HepG2 (cell line): ENCODE data around the gene ARHGEF40. TPM values are rescaled to one million over a fixed set of nuclear protein-coding genes. Genes with fewer than 3 reads are reported as not detected.
A peak's percentile ranks its signal among the peaks of the same experiment; 100 is the strongest.

Source experiments
- ATF4 ChIP-seq, 2 experiments: fragments of 450-650 bp in 1 of 2; sonication (generic) in 1 of 2; formaldehyde crosslinking; IDR thresholded peaks; 2 replicates each; pipeline versions ENCODE4 v1.5.0 to v1.8.0; 2020 to 2022; ENCODE audit warnings: mild to moderate bottlenecking in 1 of 2, missing genetic modification reagents in 1 of 2
- E2F5 ChIP-seq: sonication (generic); formaldehyde crosslinking; conservative IDR thresholded peaks from 2 replicates; pipeline ENCODE4 v1.4.0; 2020; ENCODE audit warnings: missing genetic modification reagents
- HIC2 ChIP-seq: sonication (generic); formaldehyde crosslinking; IDR thresholded peaks from 2 replicates; pipeline ENCODE4 v1.9.0; 2022; ENCODE audit warnings: low read depth, missing genetic modification reagents
- HMGA1 ChIP-seq: sonication (generic); formaldehyde crosslinking; conservative IDR thresholded peaks from 2 replicates; pipeline ENCODE4 v1.4.0; 2020; ENCODE audit warnings: missing genetic modification reagents
- KDM5B ChIP-seq: sonication (generic); formaldehyde crosslinking; IDR thresholded peaks from 2 replicates; pipeline ENCODE4 v1.4.0; 2020; ENCODE audit warnings: missing genetic modification reagents, mild to moderate bottlenecking, borderline replicate concordance
- MAFK ChIP-seq, 2 experiments: IDR thresholded peaks in 1 of 2; conservative IDR thresholded peaks in 1 of 2; 2 replicates each; pipeline ENCODE4 v1.6.1; 2011; ENCODE audit warnings: improper control_type of control experiment in 2 of 2, low read length in 2 of 2
- MED1 ChIP-seq: sonication (generic); formaldehyde crosslinking; IDR thresholded peaks from 2 replicates; pipeline ENCODE4 v1.4.0; 2020; ENCODE audit warnings: missing genetic modification reagents
- SMYD3 ChIP-seq: sonication (generic); formaldehyde crosslinking; IDR thresholded peaks from 2 replicates; pipeline ENCODE4 v1.8.1; 2023; ENCODE audit warnings: mild to moderate bottlenecking, missing genetic modification reagents
- SYNCRIP ChIP-seq: fragments of 200-400 bp; formaldehyde crosslinking; IDR thresholded peaks from 2 replicates; pipeline ENCODE4 v1.6.1; 2018; ENCODE audit warnings: mild to moderate bottlenecking, low read depth, low read length; ENCODE audit not compliant: insufficient read depth
- TGIF2 ChIP-seq: IDR thresholded peaks from 2 replicates; pipeline ENCODE4 v1.6.1; 2016; ENCODE audit warnings: control low read depth, missing compliant biosample characterization
- ZBTB21 ChIP-seq: sonication (generic); formaldehyde crosslinking; IDR thresholded peaks from 2 replicates; pipeline ENCODE4 v1.4.0; 2020; ENCODE audit warnings: missing genetic modification reagents
- ZEB1 ChIP-seq: IDR thresholded peaks from 2 replicates; pipeline ENCODE4 v1.6.1; 2012; ENCODE audit warnings: mild to moderate bottlenecking, low read depth, inconsistent platforms; ENCODE audit not compliant: insufficient replicate concordance
- ZGPAT ChIP-seq: IDR thresholded peaks from 2 replicates; pipeline ENCODE4 v1.6.1; 2016; ENCODE audit warnings: mild to moderate bottlenecking
- ZIK1 ChIP-seq: sonication (generic); formaldehyde crosslinking; IDR thresholded peaks from 2 replicates; pipeline ENCODE4 v1.5.0; 2020; ENCODE audit warnings: mild to moderate bottlenecking, low read depth, missing genetic modification reagents, borderline replicate concordance
- ZNF687 ChIP-seq: sonication (generic); formaldehyde crosslinking; IDR thresholded peaks from 2 replicates; pipeline ENCODE4 v1.5.1; 2020; ENCODE audit warnings: mild to moderate bottlenecking, missing genetic modification reagents, moderate library complexity
- ZNF737 ChIP-seq: sonication (generic); formaldehyde crosslinking; IDR thresholded peaks from 2 replicates; pipeline ENCODE4 v1.5.0; 2020; ENCODE audit warnings: missing genetic modification reagents, mild to moderate bottlenecking, borderline replicate concordance
- polyA plus RNA-seq, 8 experiments: library from polyadenylated mRNA; depleted of rRNA in 3 of 8; stranded (reverse) in 7 of 8; unstranded in 1 of 8; fragments of >200 nt; fragmentation: Illumina TruSeq in 4 of 8; extraction: Trizol in 4 of 8; gene quantifications; 2 replicates each; pipeline versions ENCODE4 v1.2.1 to v1.2.3, GENCODE V29; 2011 to 2016; ENCODE audit warnings: low read depth in 4 of 8, missing spikeins in 1 of 8, mixed read lengths in 1 of 8; ENCODE audit not compliant: insufficient read depth in 1 of 8
- total RNA-seq, 5 experiments: library from RNA; depleted of rRNA; stranded (reverse); fragments of >200 nt; fragmentation: Illumina TruSeq; extraction: Trizol; gene quantifications; 2 replicates each; pipeline ENCODE4 v1.2.3, GENCODE V29; 2016; ENCODE audit warnings: low read depth in 1 of 5
- TF ChIP-seq, protein P1 (sequence below): sonication (generic); formaldehyde crosslinking; IDR thresholded peaks from 2 replicates; pipeline ENCODE4 v1.4.0; 2020; ENCODE audit warnings: missing genetic modification reagents, low read depth, mild to moderate bottlenecking, borderline replicate concordance

The ARHGEF40 gene
- total and polyA plus RNA-seq, 2 of the 13 experiments (the other 11 are each of a cell fraction or from before 2014, with no cell fraction given), result 28.1 to 78.1 TPM

DNA sequence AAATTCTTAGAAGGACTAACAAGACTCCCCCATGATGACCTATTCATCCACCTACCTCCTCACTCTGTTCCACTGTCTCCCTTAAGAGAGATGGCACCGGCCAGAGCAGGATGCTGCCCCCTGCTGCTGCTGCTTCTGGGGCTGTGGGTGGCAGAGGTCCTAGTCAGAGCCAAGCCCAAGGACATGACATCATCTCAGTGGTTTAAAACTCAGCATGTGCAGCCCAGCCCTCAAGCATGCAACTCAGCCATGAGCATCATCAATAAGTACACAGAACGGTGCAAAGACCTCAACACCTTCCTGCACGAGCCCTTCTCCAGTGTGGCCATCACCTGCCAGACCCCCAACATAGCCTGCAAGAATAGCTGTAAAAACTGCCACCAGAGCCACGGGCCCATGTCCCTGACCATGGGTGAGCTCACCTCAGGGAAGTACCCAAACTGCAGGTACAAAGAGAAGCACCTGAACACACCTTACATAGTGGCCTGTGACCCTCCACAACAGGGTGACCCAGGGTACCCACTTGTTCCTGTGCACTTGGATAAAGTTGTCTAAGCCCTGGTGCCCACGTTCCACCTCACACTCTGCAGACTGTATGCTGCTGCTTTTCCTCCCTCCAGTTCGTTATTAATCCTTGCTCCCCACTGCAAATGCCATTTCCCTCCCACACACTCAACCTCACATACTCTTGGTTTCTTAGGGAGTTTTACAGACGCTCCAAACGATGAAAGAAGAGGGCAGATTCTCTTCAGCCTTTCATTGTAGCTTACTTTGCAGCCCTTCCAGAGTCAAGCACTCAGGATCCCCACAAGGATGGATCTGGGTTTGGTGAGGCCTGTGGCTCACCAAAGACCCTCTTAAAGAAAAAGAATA, 12.1 kb upstream of the ARHGEF40 start, which contains the start of gene RNASE8 (continued):
- TF ChIP-seq ATF4 (CRISPR knock-in tag; IDR thresholded peaks at IDR 0.05) (0 out of 4 replicates have a peak, but pooled peaks of 1 of the 2 experiments have one; percentile 17), ZEB1 (no peak), ZNF687 (CRISPR knock-in tag) (peak; percentile 95), ZGPAT (CRISPR knock-in tag) (no peak), SMYD3 (CRISPR knock-in tag) (no peak), SYNCRIP (no peak), HMGA1 (CRISPR knock-in tag) (no peak), KDM5B (CRISPR knock-in tag) (peak; percentile 62), TGIF2 (no peak), ZIK1 (CRISPR knock-in tag) (no peak), E2F5 (CRISPR knock-in tag) (no peak), MED1 (peak; percentile 35; the same call in 1 of the 2 replicates), MAFK (conservative IDR thresholded peaks at IDR 0.05 in 1 of 2, IDR thresholded peaks at IDR 0.05 in 1 of 2; ENCODE audit: low read length in 2 of 2) (no peak), HIC2 (CRISPR knock-in tag) (peak; percentile 49; the same call in 1 of the 2 replicates), ZNF737 (CRISPR knock-in tag) (0 out of 2 replicates have a peak, but pooled peaks have one; percentile 55), ZBTB21 (CRISPR knock-in tag) (no peak)
- TF ChIP-seq, protein P1, sequence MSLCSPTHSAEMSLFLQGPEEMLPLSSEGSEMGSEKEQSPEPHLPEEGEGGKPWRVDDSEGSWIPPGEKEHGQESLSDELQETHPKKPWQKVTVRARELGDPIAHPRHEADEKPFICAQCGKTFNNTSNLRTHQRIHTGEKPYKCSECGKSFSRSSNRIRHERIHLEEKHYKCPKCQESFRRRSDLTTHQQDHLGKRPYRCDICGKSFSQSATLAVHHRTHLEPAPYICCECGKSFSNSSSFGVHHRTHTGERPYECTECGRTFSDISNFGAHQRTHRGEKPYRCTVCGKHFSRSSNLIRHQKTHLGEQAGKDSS, result no peak
